Activated T-cell treated with anti-CD3 and anti-CD28 coated beads, Interleukin-2, amount 50 U/mL, for 72 hours (primary cell): ENCODE results near the gene INCA1. TPM values are rescaled to one million over a fixed set of nuclear protein-coding genes. Genes with fewer than 3 reads are reported as not detected.
A peak's percentile ranks its signal among the peaks of the same experiment; 100 is the strongest.

ENCODE experiments used
- ATAC-seq, 2 donors: fragments of 150-1000 bp; cut with Tn5 transposase; replicated peaks in 1 of 2; 2 replicates each; pipeline ENCODE4 v1.10.0; 2021; ENCODE audit warnings: moderate library complexity in 2 of 2, mild to moderate bottlenecking in 1 of 2
- DNase-seq, 2 donors: peaks; one replicate each; pipeline ENCODE4 v3.0.0; 2021 to 2022; ENCODE audit warnings: mixed read lengths in 1 of 2
- H3K27ac Mint-ChIP-seq: one replicate; pipeline ENCODE4 v1.8.0; 2022; ENCODE audit warnings: mild to moderate bottlenecking, moderate library complexity, mixed read lengths
- H3K27me3 Mint-ChIP-seq: one replicate; pipeline ENCODE4 v1.8.0; 2022; ENCODE audit warnings: low read depth, mixed read lengths
- H3K36me3 Mint-ChIP-seq, 2 donors: one replicate each; pipeline ENCODE4 v1.8.0; 2022; ENCODE audit warnings: mixed read lengths in 2 of 2, mild to moderate bottlenecking in 1 of 2; ENCODE audit not compliant: insufficient read depth in 2 of 2
- H3K4me1 Mint-ChIP-seq: one replicate; pipeline ENCODE4 v1.8.0; 2022; ENCODE audit warnings: low read depth, mixed read lengths
- H3K4me3 Mint-ChIP-seq, 2 donors: one replicate each; pipeline ENCODE4 v1.8.0; 2022; ENCODE audit warnings: mild to moderate bottlenecking in 2 of 2, mixed read lengths in 2 of 2, moderate library complexity in 2 of 2
- H3K9me3 Mint-ChIP-seq, 2 donors: one replicate each; pipeline ENCODE4 v1.8.0; 2022; ENCODE audit warnings: mixed read lengths in 2 of 2
- total RNA-seq, 2 donors: library from RNA; stranded (reverse); gene quantifications; one replicate each; pipeline ENCODE4 v1.2.3, GENCODE V29; 2022

Gene INCA1
- total RNA-seq, 2 donors from 2014 or later = 0.60 TPM; not detected in 1

- Mint-ChIP-seq H3K27ac (peak overlapping the region; percentile 87), H3K36me3 (peaks cover 3 to 6% of the 10 kb centered on the region in 2 donors), H3K4me3 (peak overlapping the region; percentile 93 to 95), H3K9me3 (no peaks in the 10 kb centered on the region), H3K27me3 (no peaks in the 10 kb centered on the region), H3K4me1 (peaks cover 35% of the 10 kb centered on the region)
- peak in 1 of 2 donors; percentile 14 for DNase-seq
- ATAC-seq = no peak
Observed at GRCh38 chr17:4998732-4999429, 1.6 kb upstream of the INCA1 start.

DNA sequence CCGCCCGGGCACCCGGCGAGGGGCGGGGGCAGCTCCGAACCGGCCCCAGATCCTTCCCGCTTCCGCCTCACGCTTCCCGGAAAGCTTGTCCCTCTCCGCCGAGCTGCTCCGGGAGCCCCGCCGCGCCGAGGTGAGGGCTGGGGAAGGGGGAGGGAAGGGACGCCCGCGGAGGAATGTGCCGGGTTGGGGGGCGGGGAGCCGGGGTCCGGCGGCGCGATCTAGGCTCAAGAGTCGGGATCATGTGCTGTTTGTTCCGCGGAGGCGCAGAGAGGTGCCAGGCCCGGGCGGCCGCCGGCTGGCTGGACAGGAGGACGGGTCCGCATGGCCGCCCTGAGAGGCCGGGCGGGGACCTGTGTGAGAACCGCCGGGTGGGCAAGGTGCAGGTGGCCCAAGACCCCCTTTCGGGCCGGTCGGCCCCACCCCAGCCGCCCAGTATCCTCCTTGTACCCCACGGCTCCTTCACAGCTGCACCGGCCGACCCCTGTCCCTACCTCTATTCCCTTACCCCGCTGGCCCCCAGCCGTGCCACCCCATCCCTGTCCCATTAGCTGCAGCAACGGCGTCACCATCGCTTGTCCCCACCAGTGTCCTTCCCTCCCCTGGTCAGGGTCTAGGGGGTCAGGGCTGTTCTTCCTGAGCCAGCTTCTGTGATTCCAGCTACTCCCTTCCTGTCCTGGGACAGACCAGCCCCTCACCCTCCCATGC is 857 bp upstream of the INCA1 start:
- ATAC-seq = peak; percentile 8 to 9
- H3K27me3 Mint-ChIP-seq = no peaks in the 10 kb centered on the region
- no peak overlapping the region for H3K27ac Mint-ChIP-seq
- H3K4me3 Mint-ChIP-seq = peak overlapping the region; percentile 93 to 95
- DNase-seq = no peak
- H3K36me3 Mint-ChIP-seq = peaks cover 3 to 6% of the 10 kb centered on the region in 2 donors
- peaks cover 35% of the 10 kb centered on the region for H3K4me1 Mint-ChIP-seq
- no peaks in the 10 kb centered on the region for H3K9me3 Mint-ChIP-seq

- no peaks in the 10 kb centered on the region for H3K27me3 Mint-ChIP-seq
- no peak overlapping the region for H3K27ac Mint-ChIP-seq
- no peak for ATAC-seq
- no peak for DNase-seq
- H3K9me3 Mint-ChIP-seq = no peaks in the 10 kb centered on the region
- H3K4me3 Mint-ChIP-seq = no peak overlapping the region
- H3K36me3 Mint-ChIP-seq = peaks cover 0 to 3% of the 10 kb centered on the region in 2 donors
- H3K4me1 Mint-ChIP-seq = peaks cover 41% of the 10 kb centered on the region
Observed at GRCh38 chr17:4994081-4994595, 3.2 kb downstream of the INCA1 start.

DNA sequence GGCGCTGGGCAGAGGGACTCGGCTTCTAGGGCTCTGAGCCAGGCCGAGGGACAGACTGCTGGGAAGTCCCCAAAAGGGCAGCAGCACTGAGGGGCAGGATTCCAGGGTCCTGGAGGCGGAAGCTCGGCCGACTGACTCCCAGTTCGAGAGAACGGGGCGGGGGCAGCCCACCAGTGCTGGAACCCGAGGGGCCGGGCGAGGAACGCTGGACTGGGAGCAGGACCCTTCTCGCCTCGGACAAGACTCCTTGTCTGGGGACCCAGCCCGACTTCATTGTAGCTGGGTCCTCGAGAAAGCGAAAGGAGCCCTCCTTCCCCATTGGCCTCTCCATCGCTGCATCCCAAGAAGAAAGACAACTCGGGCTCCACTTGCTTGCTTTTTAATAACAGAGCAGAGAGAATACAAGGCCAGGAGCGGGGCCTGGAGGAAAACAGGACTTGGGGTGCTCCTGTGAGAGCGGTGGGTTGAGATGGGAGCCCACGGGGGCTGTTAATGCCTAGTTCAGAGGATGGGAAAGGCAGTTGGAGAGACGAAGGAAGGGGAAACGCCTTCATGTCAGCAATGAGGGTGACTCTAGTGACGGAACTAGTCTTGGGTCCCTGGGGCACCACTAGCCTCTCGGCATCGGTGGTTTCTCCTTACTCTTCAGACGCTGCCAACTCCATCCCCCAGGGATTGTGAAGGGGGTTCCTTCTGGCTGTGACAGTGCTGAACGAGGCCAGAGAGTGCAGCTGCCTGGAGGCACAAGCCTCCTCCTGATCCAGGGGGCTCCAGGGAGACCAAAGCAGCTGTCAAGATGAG is 9.4 kb downstream of the INCA1 start:
- Mint-ChIP-seq H3K9me3 (no peaks in the 10 kb centered on the region), H3K36me3 (peaks cover 3 to 4% of the 10 kb centered on the region in 2 donors), H3K27ac (peak overlapping the region; percentile 98), H3K4me3 (peak overlapping the region; percentile 97 to 99), H3K27me3 (no peaks in the 10 kb centered on the region), H3K4me1 (peaks cover 49% of the 10 kb centered on the region)
- DNase-seq (peak in 1 of 2 donors; percentile 18), ATAC-seq (no peak)

DNA sequence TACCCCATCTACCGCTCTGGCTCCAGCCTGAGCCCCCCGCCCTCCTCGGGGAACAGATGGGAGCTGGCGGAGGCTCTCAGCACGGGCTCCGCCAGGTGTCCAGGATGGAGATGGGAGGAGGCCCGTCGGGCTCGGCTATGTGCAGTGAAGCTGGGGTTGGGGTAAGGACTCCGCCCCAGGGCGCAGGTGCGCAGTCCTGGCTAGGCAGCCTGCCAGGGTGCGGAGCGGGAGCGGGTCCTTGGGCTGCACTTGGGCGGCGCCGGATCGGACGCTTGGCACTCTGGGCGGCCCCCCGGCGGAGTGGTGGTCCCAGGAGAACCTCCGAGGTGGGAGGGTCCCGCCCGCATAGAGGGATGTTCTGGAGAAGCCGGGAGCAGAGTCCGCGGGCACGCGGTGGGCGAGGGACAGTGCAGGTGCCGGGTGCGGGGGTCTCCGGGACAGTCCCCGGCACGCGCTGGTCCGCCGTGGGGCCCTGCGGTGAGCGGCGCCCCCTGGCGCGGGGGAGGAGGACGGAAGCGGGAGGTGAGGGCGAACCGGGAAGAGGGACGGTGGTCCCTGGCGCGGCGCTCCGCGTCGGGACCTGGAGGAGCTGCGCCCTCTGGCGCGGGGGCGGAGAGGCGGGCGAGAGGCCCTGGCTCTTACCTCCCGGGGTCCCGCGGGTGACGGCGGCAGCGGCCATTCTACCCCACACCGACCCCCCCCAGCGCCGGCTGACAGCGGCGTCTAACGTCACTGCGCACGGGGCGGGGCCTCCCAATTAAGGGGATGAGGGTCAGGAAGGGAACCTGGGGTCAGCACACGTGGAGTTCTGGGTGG is 10.2 kb downstream of the INCA1 start, which contains the start of gene CAMTA2:
Gene CAMTA2, minus strand, starts transcription at position 725 of the 816 bp plus-strand sequence. CDS start 1,453 bp downstream, outside the sequence.
- ATAC-seq = peak; percentile 91 to 94
- Mint-ChIP-seq H3K9me3 (no peaks in the 10 kb centered on the region), H3K27ac (peak within 1 kb of the TSS; percentile 98)

DNA sequence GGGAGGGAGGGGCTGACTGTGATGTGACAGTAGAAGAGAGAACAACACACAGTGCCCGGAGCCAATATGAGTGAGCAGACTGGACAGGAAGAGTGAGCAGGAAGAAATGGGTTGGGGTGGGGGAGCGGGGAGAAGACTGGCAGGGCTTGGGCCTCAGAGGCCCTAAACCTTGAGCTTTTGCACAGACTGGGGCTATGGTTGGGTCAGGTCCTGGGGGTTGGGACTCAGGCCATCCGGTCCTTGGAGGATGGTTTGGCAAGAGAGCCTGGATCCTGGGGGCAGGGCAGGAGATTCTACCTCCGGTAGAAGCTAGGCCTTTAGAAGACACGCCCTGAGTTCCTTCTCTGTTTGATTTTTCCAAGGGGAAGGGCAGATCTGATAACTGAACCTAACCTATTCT is 10.9 kb downstream of the INCA1 start:
- ATAC-seq = no peak
- Mint-ChIP-seq H3K36me3 (peaks cover 1 to 3% of the 10 kb centered on the region in 2 donors), H3K27ac (peak overlapping the region; percentile 71), H3K27me3 (no peaks in the 10 kb centered on the region), H3K9me3 (no peaks in the 10 kb centered on the region), H3K4me1 (peaks cover 44% of the 10 kb centered on the region), H3K4me3 (peak overlapping the region; percentile 97 to 99)
- peak in 1 of 2 donors; percentile 21 for DNase-seq

More for the DNA sequence above, 10.2 kb downstream of the INCA1 start, which contains the start of gene CAMTA2:
- peaks cover 49% of the 10 kb centered on the region for H3K4me1 Mint-ChIP-seq
- peak; percentile 93 to 94 for DNase-seq
- peaks cover 3 to 4% of the 10 kb centered on the region in 2 donors for H3K36me3 Mint-ChIP-seq
- H3K27me3 Mint-ChIP-seq = no peaks in the 10 kb centered on the region
- peak within 1 kb of the TSS; percentile 97 to 99 for H3K4me3 Mint-ChIP-seq

- H3K27ac Mint-ChIP-seq = no peak overlapping the region
- H3K9me3 Mint-ChIP-seq = no peaks in the 10 kb centered on the region
- no peak overlapping the region for H3K4me3 Mint-ChIP-seq
- peaks cover 29% of the 10 kb centered on the region for H3K4me1 Mint-ChIP-seq
- H3K36me3 Mint-ChIP-seq = peaks cover 9 to 13% of the 10 kb centered on the region in 2 donors
- ATAC-seq (no peak), DNase-seq (no peak)
- no peaks in the 10 kb centered on the region for H3K27me3 Mint-ChIP-seq
Observed at GRCh38 chr17:4982305-4982704, 15.0 kb downstream of the INCA1 start.

- Mint-ChIP-seq H3K4me3 (peak overlapping the region in 1 of 2 donors; percentile 8), H3K27ac (peak overlapping the region; percentile 85), H3K4me1 (peaks cover 18% of the 10 kb centered on the region), H3K36me3 (peaks cover 9 to 14% of the 10 kb centered on the region in 2 donors), H3K9me3 (no peaks in the 10 kb centered on the region), H3K27me3 (no peaks in the 10 kb centered on the region)
- peak; percentile 55 to 68 for DNase-seq
- ATAC-seq = peak; percentile 83 to 87
Observed at GRCh38 chr17:4980644-4981216, 16.6 kb downstream of the INCA1 start.

DNA sequence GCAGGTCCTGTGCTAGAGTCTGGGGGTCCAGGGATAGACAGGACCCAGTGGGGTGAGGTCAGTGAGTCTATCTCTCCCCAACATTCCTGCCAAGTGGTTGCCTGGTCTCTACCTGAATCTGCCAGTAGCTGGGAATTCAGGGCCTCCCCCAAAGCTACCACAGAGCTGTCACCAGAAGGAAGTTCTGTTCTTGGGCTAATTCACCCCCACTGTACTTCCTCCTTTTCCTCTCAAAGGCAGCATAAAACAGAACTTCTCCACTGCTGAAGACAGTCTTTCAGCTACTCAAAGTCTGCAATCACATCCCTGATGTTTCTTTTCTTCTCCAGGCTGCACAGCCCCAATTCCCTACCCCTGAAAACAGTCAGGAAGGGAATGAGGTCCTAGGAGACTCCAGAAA is 18.6 kb downstream of the INCA1 start:
- Mint-ChIP-seq H3K4me3 (no peak overlapping the region), H3K9me3 (no peaks in the 10 kb centered on the region), H3K27ac (no peak overlapping the region), H3K27me3 (no peaks in the 10 kb centered on the region), H3K4me1 (peaks cover 12% of the 10 kb centered on the region), H3K36me3 (peaks cover 11 to 26% of the 10 kb centered on the region in 2 donors)
- no peak for DNase-seq
- ATAC-seq = no peak

GRCh38 chr17:4974115-4974670 is 23.1 kb downstream of the INCA1 start:
- Mint-ChIP-seq H3K4me3 (no peak overlapping the region), H3K4me1 (peaks cover 26% of the 10 kb centered on the region), H3K27ac (peak overlapping the region; percentile 75)

GRCh38 chr17:4973256-4974114 is 23.8 kb downstream of the INCA1 start:
- Mint-ChIP-seq H3K9me3 (no peaks in the 10 kb centered on the region), H3K27me3 (no peaks in the 10 kb centered on the region), H3K4me3 (no peak overlapping the region), H3K4me1 (peaks cover 33% of the 10 kb centered on the region), H3K27ac (peak overlapping the region; percentile 20), H3K36me3 (peaks cover 14 to 38% of the 10 kb centered on the region in 2 donors)
- DNase-seq (no peak), ATAC-seq (no peak)

More at GRCh38 chr17:4974115-4974670, 23.1 kb downstream of the INCA1 start:
- no peak for ATAC-seq
- no peaks in the 10 kb centered on the region for H3K27me3 Mint-ChIP-seq
- peaks cover 13 to 40% of the 10 kb centered on the region in 2 donors for H3K36me3 Mint-ChIP-seq
- no peaks in the 10 kb centered on the region for H3K9me3 Mint-ChIP-seq
- DNase-seq = no peak
